ENCODE data around the gene PCLO.

- peak; percentile 24 for TF ChIP-seq CTCF (IDR thresholded peaks at IDR 0.05; ENCODE audit: low read depth, low read length, missing input control)
- TF ChIP-seq JUND (IDR thresholded peaks at IDR 0.05), result no peak
- TF ChIP-seq TAF1 (conservative IDR thresholded peaks at IDR 0.05), result no peak
Observed at GRCh38 chr7:82740246-82740848, 422.3 kb downstream of the PCLO start.

Data from liver (tissue), 3 donors.